LHCN-M2 (cell line): ENCODE data around the gene CTSE. TPM values are rescaled to one million over a fixed set of nuclear protein-coding genes. Genes with fewer than 3 reads are reported as not detected.
A peak's percentile ranks its signal among the peaks of the same experiment; 100 is the strongest.

Experiments used
- DNase-seq: peaks from one replicate; pipeline ENCODE4 v3.0.0-alpha.2; 2012; ENCODE audit warnings: low read depth
- total RNA-seq: library from RNA; depleted of rRNA; stranded (reverse); fragments of >200 nt; gene quantifications from 2 replicates; pipeline ENCODE4 v1.2.3, GENCODE V29; 2014; rRNA removed

The CTSE gene
- total RNA-seq, 1 experiment from 2014 or later: not detected

DNA sequence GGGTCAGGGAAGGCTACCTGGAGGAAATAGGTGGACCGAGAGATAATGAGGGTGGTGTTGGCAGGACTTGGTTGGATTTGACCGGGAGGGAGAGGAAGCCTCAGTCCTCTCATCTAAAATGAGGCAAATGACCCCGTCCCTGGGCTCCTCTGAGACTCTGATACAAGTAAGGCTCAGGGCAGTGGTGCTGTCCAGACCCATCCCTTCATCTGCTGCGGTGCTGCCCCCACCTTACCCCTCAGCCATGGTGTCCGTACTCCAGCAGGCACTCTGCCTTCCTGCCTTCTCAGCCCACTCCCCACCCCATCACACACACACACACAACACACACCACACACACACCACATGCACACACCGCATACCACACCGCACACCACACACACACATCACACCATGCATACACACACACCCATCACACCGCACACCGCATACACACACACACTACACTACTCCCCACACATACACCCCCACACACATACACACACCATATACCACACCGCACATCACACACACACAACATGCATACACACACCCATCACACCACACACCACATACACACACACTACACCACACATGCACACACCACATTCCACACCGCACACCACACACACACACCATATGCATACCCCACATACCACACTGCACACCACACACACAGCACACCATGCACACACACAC lies 51.1 kb downstream of the CTSE start:
- no peak for DNase-seq

DNA sequence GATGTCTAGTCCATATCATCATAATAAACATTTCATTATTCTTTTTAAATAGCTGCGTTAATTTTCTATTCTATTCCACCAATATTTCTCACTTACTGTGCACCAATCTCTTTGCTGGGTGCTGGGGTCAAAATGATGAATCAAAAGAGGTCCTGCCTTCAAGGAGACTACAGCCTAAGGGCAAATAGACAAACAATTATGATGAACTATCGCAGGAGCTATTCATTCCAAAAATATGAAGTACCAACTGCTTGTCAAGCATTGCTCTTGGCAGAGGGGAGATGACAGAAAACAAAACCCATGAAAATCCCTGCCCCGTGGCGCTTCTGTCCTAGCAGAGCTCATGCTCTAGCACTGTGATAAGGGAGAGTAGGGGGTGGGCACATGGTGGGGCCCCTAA lies 51.6 kb downstream of the CTSE start:
- DNase-seq: no peak

DNA sequence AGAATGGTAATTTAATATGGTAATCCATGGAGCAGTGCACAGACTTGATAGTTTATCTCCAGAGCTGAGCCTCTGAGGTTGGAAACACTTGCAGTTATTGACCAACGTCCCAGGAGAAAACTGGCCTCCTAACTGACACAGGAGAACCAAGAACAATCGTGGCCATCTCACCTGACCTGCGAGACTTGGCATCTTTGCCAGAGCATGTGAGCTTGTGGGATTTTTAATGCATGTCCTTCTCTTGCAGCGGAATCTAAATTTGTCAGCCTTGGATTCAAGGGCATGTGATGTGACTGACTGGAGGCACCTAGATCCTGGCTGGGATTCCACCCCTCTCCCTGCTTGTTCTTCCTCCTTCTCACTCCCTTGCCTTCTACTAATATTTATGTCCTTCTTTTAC lies 52.6 kb downstream of the CTSE start:
- DNase-seq: no peak

DNA sequence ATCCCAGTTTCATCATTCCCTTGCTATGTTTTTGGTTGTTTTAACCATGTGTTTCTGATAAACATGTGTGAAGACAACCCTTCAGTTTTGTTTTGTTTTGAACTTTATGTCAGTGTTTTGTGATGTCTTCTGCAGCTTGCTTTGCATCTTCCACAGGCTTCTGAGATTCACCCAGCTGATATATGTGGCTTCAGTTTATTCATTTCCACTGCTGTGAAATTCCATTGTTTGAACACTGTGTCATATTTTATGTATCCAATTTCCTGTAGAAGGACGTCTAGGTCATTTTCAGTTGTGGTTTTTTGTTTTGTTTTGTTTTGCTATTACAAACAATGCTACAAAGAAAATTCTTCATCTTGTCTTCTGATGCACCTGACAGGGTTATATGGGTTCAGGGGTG lies 53.2 kb downstream of the CTSE start:
- peak; percentile 44 for DNase-seq

DNA sequence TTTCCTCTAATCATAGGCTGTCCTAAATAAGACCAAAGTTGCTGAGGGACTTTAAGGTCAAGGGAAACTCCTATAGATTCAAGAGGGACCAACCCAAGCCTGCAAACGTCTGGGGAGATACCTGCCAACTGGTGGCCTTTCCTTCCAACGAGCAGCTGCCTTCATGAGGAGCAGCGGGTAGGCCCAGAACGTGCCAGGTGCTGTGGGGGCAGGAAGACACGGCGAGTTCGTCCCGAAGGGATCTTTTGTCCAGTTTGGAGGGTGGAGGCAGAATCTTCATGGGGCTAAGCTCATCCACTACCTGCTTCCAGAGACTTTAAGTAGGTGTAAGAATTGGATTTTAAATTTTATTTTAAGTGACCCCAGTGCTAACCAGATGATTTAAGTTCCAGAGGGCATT lies 54.5 kb downstream of the CTSE start:
- DNase-seq: no peak

DNA sequence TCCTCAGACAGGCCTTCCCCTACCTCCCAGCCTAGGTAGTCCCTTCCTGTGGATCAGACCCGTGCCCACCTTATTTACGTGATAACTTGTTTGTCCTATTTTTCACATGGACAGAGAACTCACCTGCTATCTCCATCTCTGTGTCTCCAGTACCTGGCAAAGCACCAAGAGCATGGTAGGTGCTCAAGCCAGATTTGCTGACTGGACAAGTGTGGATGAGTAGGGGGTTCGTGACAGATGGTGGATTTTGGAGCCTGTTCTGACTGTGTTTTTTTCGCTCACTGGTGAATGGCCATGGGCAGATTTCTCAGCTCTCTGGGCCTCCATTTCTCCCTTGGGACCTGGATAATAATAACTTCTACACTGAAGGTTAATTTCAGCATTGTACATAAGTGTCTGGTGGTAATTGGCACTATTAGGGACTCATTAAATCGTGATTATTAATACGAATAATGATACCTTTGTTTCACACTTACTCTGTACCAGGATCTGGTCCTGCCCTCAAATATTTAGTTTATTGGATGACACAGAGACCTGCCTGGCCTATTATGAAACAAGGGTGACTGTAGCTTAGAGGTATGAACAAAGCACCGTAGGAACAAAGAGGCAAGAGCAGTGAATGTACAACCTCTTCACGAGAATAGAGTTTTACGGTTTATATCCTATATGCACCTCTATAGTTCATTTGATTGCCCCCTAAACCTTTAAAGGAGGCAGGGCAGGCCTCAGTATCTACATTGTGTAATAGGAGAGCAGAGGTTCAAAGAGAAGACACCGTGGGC lies 56.0 kb downstream of the CTSE start:
- no peak for DNase-seq

DNA sequence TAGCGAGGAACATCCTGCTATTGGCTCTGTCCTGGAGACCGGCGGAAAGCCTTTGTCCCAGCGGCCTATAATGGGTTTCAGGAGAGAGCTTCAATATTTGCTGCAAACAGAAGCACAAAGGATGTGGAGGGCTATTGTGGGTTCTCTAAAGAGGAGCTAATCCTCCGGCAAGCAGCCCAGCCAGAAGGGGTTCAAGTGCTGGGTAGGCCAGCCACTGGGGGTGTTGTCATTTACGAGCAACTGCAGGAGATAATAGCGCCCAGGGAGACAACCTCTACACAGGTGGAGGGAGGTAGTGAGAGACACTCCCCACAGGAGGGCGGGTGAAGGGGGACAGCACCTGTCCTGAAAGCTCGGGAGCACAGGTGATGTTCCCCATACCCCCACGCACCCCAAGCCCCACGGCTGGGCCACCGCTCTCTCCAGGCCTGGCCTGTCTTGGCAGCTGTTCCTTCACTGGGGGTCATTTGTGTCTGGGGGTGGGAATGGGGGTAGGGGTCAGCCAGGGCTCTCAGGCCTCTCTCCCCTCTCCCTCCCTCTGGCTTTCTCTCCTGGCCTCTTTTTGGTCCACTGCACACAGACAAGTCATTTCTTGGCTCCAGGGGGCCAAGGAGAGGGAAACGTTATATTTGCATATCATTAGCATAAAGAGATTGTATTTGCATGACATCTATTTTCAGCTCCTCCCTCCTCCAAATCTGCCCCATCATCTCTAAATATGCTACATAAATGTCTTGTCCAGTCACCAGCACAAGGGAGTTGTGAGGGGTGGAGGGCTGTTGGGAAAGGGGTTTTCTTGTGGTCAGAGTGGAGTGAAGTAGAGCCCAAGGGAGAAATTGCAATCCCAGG lies 58.4 kb downstream of the CTSE start:
- DNase-seq: no peak

DNA sequence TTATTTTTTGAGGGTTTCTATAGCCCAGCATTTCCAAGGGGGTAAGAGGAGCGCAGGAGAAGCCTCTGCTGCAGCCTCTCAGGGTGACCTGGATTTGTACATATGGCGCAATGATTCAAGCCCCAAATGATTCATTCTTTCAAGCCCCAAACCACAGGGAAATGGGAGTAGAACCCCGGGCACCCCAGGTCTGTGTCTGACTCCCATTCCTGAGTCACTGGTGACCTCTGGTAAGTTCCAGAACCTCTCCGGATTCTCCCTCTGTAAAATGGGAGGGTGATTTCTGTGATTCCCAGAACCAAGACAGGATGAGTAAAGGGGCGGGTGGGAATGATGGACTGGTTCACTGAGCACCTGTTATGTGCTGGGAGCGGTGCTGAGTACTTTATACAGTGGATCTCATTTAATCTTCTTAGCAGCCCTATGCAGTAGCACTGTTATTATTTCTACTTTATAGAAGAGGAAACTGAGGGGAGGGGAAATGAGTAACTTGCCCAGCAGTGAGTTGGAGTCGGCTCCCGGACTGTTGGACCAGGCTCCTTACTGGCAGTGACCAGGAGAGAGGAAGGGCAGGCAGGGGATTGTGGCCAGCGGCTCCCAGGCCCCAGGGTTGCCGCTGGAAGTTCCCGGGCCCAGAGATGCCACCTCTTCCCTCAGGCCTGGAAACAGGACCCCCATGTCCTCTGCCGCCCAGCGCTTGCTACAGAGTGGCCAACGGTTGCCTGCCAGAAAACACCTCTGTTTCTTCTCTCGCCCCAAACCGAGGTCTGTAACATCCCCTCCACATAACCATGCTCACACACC lies 60.1 kb downstream of the CTSE start:
- peak; percentile 94 for DNase-seq

DNA sequence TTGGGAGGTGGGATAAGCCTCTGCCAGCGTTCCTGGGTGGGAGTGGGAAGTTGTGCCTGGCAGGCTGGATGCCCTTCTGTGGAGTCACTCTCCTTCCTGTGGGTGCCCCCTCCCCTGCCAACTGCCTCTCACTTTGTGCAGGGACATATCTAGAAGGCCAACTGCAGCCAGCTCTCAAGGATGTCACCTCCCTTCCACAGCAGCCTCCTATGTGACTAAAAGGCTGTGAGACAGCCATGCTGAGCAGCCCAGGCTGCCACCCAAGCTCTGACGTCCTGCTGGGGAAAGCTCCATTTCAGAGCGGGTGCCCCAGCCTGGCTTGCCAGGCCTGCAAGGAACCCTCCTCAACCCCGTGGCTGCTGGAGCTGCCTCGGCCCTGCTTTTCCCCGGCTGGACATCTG lies 60.9 kb downstream of the CTSE start:
- no peak for DNase-seq

DNA sequence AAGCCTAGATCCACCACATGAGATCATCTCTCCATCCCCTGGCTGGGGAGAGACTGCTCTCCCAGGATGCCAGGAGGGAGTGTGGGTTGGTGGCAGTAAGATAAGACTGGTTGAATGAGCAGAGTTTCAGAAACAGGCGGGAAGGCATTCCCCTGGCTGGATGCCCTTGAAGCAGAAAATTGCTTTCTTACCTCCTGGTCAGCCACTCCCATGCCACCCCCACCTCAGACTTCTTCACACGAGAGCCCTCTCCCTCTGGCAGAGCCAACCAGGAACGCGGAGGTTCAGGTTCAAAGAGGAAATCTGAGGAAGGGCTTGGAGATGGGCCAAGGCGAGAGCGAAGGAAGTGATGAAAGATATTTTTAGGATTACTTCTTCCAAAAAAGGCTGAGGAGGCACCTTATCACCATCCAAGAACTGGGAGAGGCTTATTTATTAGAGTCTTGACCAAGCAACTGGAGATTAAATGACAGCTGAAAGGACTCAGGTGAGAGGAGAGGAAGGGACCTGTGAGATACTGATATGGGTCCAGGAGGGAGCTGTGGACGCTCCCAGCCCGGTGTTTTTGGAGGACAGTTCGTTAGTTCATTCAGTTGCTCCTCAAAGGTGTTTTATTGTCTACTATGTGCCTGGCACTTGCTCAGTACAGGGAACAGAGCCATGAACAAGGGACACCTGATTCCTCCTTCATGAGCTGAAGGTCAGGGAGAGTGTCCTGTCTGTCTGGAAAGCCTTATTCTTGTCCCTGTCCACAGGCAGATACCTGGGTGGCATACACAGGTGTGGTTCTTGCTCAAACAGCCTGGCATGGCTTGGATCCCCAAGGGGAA lies 61.5 kb downstream of the CTSE start:
- peak; percentile 28 for DNase-seq

DNA sequence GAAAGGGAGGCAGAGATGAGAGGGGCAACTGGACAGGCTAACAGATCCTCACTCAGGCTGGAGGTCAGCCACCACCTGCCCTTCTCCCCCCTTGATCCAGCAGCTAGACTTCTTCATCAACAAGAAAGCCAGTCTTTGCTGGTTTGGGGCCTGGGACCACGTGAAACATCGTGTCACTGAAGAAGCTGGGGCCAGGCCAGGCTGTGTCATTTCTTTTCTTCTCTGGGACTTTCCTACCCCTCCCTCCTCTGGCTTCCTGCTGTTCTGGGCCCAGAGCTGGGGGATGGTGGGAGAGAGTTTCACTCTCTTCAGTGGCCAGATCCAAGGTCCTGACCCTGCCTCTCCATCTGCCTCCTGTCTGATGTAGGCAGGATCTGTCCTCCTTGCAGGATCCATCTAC lies 62.3 kb downstream of the CTSE start:
- peak; percentile 22 for DNase-seq

DNA sequence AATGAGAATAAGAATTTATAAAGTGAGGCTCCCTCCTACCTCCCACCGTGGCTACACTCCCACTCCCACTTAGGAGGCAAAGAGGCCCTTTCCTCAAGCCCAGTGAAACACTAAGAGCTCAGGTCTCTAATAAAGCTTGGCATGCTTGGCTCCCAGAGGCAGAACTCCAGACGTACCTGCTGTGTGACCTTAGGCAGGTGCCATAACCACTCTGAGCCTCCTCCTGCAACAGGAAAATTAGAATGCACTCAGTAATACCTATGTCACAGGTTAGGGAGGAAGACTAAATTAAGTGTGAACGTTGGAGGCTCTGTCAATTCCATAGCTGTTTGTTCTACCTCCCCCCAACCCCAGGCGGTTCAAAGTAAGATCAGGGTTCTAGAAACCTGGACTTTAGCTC lies 63.9 kb downstream of the CTSE start:
- DNase-seq: no peak

Other genes starting within 250 kb of the CTSE start
- gene RAB29, start 248.4 kb downstream of the CTSE start, total RNA-seq: 24.9 and 29.3 TPM in 2 replicates
- 21.5 and 24.7 TPM in 2 replicates for gene SLC41A1, start 210.7 kb downstream of the CTSE start, total RNA-seq
- gene PM20D1, start 173.8 kb downstream of the CTSE start, total RNA-seq: not detected in 2 replicates
- gene SLC26A9, start 80.4 kb downstream of the CTSE start, total RNA-seq: not detected in 2 replicates
- 3.4 and 3.9 TPM in 2 replicates for gene RAB7B, start 20.5 kb downstream of the CTSE start, total RNA-seq
- not detected in 2 replicates for gene RHEX, start 29.3 kb upstream of the CTSE start, total RNA-seq
- not detected in 2 replicates for gene AVPR1B, start 93.5 kb upstream of the CTSE start, total RNA-seq
- 4.6 and 6.2 TPM in 2 replicates for gene FAM72A, start 178.9 kb upstream of the CTSE start, total RNA-seq
- gene SRGAP2, start 179.6 kb upstream of the CTSE start, total RNA-seq: 34.4 and 43.9 TPM in 2 replicates